Body of pancreas (tissue), 4 donors: Measurements from ENCODE around the gene ATXN10.

Experiments used
- POLR2A ChIP-seq, 3 donors: fragments of 450-650 bp; IDR thresholded peaks; one replicate each; pipeline ENCODE4 v1.6.1; 2016; ENCODE audit warnings: antibody characterized with exemption in 3 of 3, mild to moderate bottlenecking in 2 of 3
- TF ChIP-seq, protein P1 (sequence below), 7 experiments: fragments of 450-650 bp in 4 of 7; fragments of 200-600 bp in 3 of 7; sonication (generic) in 3 of 7; IDR thresholded peaks; one replicate each; pipeline ENCODE4 v1.5.1; 2016 to 2019; ENCODE audit warnings: antibody characterized with exemption in 7 of 7

DNA sequence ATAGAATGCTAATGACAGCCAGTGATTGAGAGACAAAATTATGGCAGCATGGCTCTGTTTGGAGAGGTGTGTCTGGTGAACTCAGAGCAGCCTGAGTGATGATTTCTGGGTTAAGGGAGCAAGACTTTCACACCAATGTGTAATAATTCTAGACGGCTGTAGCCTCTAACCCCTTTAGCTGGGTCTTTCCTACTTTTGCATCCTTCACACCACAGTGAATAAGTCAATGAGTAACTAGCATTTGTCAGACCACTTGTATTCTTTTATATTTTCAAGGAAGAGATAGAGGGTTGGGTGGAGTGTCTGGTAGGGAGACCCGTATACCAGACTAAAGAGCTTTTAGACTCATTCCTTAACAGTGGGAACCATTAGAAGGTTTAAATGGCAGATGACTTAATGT lies 50.4 kb downstream of the ATXN10 start:
- TF ChIP-seq, protein P1, sequence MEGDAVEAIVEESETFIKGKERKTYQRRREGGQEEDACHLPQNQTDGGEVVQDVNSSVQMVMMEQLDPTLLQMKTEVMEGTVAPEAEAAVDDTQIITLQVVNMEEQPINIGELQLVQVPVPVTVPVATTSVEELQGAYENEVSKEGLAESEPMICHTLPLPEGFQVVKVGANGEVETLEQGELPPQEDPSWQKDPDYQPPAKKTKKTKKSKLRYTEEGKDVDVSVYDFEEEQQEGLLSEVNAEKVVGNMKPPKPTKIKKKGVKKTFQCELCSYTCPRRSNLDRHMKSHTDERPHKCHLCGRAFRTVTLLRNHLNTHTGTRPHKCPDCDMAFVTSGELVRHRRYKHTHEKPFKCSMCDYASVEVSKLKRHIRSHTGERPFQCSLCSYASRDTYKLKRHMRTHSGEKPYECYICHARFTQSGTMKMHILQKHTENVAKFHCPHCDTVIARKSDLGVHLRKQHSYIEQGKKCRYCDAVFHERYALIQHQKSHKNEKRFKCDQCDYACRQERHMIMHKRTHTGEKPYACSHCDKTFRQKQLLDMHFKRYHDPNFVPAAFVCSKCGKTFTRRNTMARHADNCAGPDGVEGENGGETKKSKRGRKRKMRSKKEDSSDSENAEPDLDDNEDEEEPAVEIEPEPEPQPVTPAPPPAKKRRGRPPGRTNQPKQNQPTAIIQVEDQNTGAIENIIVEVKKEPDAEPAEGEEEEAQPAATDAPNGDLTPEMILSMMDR (IDR thresholded peaks at IDR 0.05): no peak
- TF ChIP-seq POLR2A (IDR thresholded peaks at IDR 0.05): no peak
